Skeletal muscle cell (primary cell): ENCODE results near the gene KLRK1.
A peak's percentile ranks its signal among the peaks of the same experiment; 100 is the strongest.
"Not testable (repeated sequence)": the region's sequence is repeated elsewhere in the genome, so short reads cannot be mapped to it uniquely, and the experiment has no call there.

Experiments
- DNase-seq: peaks from one replicate; pipeline ENCODE4 v3.0.0-alpha.2; 2010; ENCODE audit warnings: low read depth
- H3K4me3 ChIP-seq: 2 replicates; pipeline ENCODE4 v1.5.1; 2011; ENCODE audit warnings: low read depth, mild to moderate bottlenecking, control low read depth, low read length, moderate library complexity

The KLRK1 gene

DNA sequence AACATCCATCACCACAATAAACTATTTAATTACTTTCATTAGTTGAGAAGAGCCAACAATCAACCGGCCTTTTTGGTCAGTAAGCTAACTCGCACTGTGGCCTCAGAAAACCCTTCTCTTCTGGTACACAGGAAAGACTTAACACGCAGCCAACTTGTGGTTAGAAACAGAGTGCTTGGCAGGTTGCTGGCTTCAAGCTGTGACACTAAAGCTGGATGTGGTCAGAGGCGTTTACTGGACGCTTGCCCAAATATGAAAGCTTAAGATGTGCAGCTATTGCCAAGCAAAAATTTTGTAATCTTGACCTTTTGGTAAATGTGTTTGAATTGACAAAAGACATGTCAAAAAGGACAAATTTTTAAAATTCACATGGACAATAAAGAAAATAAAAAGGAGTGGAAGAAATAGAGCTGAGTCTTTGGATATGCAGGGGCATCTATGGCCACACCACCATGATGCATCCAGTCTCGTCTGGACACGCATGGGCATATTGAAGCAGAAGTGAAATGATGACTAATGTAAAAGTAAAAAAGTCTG, 2.6 kb upstream of the KLRK1 start:
- no peak overlapping the region for H3K4me3 ChIP-seq
- peak; percentile 88 for DNase-seq

DNA sequence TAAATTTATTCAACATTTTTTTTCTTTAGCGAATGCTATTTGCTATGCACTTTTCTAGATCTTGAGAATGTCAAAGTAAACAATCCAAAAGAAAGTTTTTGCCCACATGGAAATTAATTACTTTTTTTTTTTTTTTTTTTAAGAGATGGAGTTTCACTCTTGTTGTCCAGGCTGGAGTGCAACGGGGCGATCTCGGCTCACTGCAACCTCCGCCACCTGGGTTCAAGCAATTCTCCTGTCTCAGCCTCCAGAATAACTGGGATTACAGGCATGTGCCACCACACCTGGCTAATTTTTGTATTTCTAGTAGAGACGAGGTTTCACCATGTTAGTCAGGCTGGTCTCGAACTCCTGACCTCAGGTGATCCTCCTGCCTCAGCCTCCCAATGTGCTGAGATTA, 1.1 kb upstream of the KLRK1 start:
- not testable (repeated sequence) for H3K4me3 ChIP-seq, DNase-seq

- no peak for DNase-seq
- H3K4me3 ChIP-seq, result no peak overlapping the region
Observed at GRCh38 chr12:10388624-10389413, 1.0 kb downstream of the KLRK1 start.

- DNase-seq, H3K4me3 ChIP-seq: not testable (repeated sequence)
Observed at GRCh38 chr12:10387498-10387897, 2.3 kb downstream of the KLRK1 start.

- no peak overlapping the region for H3K4me3 ChIP-seq
- DNase-seq, result no peak
Observed at GRCh38 chr12:10386857-10387256, 3.0 kb downstream of the KLRK1 start.

DNA sequence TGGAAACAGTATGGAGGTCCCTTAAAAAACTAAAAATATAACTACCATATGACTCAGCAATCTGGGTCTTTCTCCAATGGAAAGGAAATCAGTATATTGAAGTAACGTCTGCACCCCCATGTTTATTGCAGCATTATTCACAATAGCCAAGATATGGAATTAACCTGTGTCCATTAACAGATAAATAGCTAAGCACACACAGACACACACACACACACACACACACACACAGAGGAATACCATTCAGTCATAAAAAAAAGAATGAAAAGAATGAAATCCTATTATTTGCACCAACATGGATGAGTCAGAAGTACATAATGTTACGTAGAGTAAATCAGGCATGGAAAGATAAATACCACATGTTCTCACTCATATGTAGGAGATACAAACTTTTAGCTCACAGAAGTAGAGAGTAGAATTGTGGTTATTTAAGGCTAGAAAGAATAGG, 4.7 kb downstream of the KLRK1 start:
- DNase-seq, result peak; percentile 89
- H3K4me3 ChIP-seq, result no peak overlapping the region

GRCh38 chr12:10384191-10384590, 5.7 kb downstream of the KLRK1 start:
- DNase-seq, result no peak
- no peak overlapping the region for H3K4me3 ChIP-seq

DNA sequence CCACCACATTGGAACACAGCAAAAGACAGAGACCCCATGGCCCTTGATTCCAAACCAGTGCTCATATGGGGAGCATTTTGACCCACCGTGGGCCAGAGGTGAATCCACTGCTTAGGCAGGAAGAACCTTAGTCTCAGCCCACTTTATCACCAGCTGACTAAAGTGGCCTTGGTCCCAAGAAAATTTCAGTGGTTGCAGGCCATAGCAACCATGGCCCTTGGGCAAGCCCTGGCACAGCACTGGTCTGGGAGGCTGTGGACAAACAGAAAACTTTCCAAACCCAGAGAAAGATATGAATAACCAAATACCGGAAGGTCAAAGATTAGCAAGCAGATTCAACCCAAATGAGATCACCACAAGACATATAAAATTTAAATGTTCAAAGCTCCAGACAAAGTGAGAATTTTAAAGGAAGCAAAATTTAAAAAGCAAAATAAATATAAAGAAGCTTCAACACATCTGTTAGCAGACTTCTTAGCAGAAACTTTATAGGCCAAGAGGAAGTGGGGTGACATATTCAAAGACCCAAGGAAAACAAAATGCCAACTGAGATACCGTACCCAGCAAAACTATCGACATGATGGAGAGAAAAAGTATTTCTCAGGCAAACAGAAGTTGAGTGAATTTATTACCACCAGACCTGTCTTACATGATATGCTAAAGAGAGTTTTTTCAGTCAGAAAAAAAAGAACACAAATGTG, 7.8 kb downstream of the KLRK1 start:
- DNase-seq, result no peak
- H3K4me3 ChIP-seq, result no peak overlapping the region

DNA sequence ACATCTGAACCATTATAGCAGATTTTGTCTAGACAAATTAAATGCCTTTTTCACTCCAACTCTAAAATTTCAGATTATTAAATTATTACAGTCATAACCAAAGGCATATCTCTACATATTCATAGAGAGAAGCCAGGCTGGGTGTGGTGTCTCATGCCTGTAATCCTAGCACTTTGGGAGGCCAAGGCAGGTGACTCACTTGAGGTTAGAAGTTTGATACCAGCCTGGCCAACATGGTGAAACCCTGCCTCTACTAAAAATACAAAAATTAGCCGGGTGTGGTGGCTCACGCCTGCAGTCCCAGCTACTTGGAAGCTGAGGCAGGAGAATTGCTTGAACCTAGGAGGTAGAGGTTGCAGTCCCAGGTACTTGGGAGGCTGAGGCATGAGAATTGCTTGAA, 11.1 kb downstream of the KLRK1 start:
- not testable (repeated sequence) for H3K4me3 ChIP-seq, DNase-seq

GRCh38 chr12:10374624-10375018, 15.2 kb downstream of the KLRK1 start:
- DNase-seq, result no peak
- H3K4me3 ChIP-seq, result no peak overlapping the region

DNA sequence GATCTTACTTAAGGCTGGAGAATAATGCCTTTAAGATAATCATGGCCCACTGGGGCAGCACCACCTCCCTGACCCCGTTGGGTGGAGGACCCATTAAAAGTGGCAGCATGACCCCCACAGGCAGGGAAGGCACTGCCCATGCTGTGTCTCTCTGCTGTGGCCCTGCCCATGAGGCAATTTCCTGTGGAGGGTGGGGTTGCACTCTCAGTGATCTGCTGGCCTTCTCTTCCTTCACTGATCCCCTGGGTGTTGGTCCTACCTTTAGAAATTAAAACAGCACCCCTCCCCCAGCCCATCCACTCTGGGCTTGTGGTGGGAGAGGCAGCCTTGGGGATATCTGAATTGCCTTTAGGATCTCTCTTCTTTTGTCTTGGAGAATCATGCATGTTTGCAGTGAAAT, 17.3 kb downstream of the KLRK1 start:
- no peak for DNase-seq
- no peak overlapping the region for H3K4me3 ChIP-seq

- not testable (repeated sequence) for DNase-seq, H3K4me3 ChIP-seq
Observed at GRCh38 chr12:10371893-10372535, 17.8 kb downstream of the KLRK1 start.

DNA sequence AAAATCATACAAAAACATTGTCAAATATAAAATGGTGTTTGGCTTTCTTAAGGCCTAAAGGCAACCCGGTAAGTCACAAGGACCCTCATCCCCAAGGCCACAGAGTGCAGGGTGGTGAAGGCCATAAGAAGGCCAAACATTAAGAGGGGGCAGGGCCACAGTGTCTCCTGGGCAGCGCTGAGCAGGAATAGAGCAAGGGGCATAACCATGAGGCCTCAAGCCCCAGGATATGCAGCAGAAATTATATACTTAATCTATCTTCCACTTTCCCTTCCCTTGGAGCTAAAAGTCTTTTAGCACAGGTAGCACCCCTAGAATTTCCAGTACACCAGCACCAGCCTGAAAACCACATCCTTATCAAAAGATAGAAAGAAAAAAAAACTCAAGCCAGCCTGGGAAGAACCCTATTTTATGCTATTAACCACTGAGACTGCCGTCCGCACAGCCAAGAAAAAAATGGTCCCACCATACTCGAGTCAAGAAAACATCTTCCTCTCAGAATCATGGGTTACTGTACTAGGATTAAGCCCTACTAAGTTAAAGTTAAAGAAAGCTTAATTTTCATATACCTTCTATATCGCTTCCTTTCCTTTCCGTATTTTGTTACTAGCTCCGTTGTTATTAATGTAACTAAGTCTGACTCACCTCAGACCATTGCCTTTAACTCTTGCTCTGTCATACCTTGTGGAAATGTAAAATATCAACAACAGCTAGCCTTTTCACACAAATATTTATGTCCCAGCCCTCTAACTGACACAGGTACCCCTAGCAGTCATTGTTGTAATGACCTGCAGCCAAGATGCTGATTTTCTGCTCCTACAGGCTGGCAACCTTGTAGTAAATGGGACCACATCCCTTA, 20.1 kb downstream of the KLRK1 start:
- H3K4me3 ChIP-seq, result no peak overlapping the region
- DNase-seq, result no peak

- H3K4me3 ChIP-seq, result no peak overlapping the region
- DNase-seq, result no peak
Observed at GRCh38 chr12:10368206-10369171, 21.4 kb downstream of the KLRK1 start.

GRCh38 chr12:10367714-10368113, 22.1 kb downstream of the KLRK1 start:
- not testable (repeated sequence) for H3K4me3 ChIP-seq, DNase-seq

DNA sequence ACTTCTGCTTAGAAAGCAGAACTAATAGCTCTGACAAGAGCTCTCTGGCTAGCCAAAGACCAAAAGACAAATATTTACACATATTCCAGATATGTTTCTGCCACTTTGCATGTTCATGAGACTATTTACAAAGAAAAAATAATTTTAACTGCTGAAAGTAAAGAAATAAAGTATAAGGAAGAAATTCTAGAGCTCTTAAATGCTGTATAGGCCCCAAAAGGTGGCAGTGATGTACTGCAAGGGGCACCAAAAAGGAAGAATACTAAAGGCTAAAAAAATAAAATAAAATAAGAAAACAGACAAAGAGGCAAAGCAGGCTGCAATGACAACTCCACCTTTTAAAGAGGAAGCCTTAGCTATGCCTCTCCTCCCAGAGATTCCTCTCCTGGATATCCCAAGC, 23.0 kb downstream of the KLRK1 start:
- no peak for DNase-seq

DNA sequence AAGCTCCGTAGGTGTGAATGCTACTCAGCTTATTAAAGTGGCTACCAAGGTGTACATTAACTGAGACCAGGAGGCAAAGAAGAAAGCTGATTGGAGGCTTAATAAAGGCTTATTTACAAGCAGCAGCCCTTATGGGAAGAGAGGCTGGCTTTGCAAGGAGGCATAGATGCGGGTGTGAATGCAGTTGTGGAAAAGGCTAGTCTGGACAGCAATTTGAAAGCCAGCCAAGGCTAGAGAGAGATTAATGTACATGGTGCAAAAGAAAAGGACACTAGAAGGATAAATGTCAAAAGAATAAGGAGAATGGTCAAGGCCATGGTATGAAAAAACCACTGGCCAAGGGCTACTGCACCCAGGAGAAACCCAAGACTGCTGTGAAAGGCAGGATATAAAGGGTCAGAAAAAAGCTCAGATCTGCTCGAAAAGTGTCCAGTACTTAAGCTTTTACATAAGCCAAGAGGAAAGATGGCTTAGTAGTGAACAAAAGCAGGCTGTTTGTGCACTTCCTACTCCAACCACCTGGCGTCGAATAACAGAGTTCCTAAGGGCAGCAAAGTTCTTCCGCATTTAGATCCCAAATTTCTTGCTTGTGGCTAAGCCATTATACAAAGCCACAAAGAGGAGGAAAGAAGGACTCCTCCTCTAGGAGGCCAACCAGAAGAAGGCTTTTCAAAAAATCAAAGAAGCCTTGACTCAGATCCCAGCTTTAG, 24.0 kb downstream of the KLRK1 start:
- H3K4me3 ChIP-seq, result peak overlapping the region; percentile 54
- DNase-seq, result no peak

More for the DNA sequence above, 23.0 kb downstream of the KLRK1 start:
- no peak overlapping the region for H3K4me3 ChIP-seq
